Esophagus muscularis mucosa (tissue), 4 donors: ENCODE measurements around the gene PPM1F.

Experiments used
- EP300 ChIP-seq: sonication (generic); formaldehyde crosslinking; IDR thresholded peaks from one replicate; pipeline ENCODE4 v1.6.1; 2017; ENCODE audit warnings: antibody characterized with exemption
- POLR2AphosphoS5 ChIP-seq, 2 donors: sonication (generic); formaldehyde crosslinking; IDR thresholded peaks; one replicate each; pipeline ENCODE4 v1.6.1; 2017; ENCODE audit warnings: antibody characterized with exemption in 2 of 2
- TF ChIP-seq, protein P1 (sequence below), 3 experiments: fragments of 200-600 bp in 2 of 3; fragments of 450-650 bp in 1 of 3; sonication (generic) in 2 of 3; IDR thresholded peaks; one replicate each; pipeline ENCODE4 v1.5.1; 2017 to 2019; ENCODE audit warnings: antibody characterized with exemption in 3 of 3, mild to moderate bottlenecking in 2 of 3, moderate library complexity in 1 of 3

DNA sequence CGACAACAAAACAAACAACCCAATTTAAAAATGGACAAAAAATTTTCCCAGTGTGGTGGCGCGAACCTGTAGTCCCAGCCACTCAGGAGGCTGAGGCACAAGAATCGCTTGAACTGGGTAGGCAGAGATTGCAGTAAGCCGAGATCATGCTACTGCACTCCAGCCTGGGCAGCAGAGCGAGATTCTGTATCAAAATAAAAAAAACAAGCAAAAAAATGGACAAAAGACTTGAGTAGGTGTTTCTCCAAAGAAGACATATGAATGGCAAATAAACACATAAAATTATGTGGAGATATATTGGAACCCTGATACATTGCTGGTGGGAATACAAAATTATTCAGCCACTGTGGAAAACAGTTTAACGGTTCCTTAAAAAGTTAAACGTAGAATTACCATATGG is 57.8 kb downstream of the PPM1F start:
- TF ChIP-seq, protein P1, sequence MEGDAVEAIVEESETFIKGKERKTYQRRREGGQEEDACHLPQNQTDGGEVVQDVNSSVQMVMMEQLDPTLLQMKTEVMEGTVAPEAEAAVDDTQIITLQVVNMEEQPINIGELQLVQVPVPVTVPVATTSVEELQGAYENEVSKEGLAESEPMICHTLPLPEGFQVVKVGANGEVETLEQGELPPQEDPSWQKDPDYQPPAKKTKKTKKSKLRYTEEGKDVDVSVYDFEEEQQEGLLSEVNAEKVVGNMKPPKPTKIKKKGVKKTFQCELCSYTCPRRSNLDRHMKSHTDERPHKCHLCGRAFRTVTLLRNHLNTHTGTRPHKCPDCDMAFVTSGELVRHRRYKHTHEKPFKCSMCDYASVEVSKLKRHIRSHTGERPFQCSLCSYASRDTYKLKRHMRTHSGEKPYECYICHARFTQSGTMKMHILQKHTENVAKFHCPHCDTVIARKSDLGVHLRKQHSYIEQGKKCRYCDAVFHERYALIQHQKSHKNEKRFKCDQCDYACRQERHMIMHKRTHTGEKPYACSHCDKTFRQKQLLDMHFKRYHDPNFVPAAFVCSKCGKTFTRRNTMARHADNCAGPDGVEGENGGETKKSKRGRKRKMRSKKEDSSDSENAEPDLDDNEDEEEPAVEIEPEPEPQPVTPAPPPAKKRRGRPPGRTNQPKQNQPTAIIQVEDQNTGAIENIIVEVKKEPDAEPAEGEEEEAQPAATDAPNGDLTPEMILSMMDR (IDR thresholded peaks at IDR 0.05), result no peak
- no peak for TF ChIP-seq EP300
- TF ChIP-seq POLR2AphosphoS5 (IDR thresholded peaks at IDR 0.05), result no peak
